Epidermal melanocyte (primary cell): ENCODE results near the gene PLA2G4E.

Experiments
- DNase-seq: peaks from one replicate; pipeline ENCODE4 v3.0.0; 2011; ENCODE audit warnings: low spot score; ENCODE audit not compliant: insufficient read length

PLA2G4E gene

DNA sequence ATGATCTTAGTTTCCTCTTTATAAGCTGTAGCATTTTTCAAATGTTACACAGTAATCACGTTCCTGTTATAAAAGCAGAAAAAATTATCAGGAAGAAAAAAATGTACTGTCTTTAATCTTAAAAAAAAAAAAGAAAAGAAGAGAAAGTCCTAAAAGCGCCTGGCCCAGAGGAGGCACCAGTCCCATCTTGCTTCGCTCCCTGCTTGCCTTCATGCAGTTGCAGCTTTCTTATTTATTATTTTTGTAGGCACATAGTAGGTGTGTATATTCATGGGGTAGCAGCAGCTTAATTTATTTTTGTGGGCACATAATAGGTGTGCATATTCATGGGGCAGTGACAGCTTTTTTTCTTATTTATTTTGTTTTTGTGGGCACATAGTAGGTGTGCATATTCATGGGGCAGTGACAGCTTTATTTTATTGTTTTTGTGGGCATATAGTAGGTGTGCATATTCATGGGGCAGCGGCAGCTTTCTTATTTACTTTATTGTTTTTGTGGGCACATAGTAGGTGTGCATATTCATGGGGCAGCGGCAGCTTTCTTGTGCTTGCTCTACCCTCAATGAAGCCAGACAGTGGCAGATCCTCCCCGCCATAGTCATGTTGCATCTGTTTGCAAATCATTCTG, 43.0 kb downstream of the PLA2G4E start:
- DNase-seq = no peak

DNA sequence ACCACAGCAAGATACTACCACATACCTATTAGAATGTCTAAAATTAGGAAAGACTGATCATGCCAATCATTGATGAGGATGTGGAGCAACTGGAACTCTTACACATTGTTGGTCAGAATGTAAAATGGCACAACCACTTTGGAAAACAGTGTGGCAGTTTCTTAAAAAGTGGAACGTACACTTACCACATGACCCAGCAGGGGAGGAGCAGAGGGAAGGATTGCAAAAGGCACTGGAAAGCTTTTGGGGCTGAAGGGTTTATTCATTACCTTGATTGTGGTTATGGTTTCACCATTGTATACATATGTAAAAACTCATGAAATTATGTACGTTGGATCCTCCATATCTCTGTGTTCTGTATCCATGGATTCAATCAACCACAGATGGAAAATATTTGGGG, 45.2 kb downstream of the PLA2G4E start:
- no peak for DNase-seq

DNA sequence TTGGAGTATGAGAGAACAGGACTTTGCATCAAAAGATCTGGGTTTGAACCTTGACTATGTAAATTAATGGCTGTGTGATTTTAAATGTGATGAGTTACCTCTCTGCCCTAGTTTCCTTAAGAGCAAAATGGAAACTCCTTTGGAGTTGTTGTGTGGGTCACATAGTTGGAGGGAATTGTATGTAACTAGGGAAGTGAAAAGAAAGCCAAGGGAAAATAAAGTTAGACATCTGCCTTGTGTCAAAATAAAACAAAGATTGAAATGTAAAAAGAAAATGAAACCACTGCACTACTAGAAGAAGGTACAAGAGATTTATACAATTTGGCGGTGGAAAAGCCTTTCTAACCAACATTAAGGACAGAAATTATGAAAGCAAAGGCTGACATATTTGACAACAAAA, 46.8 kb downstream of the PLA2G4E start:
- no peak for DNase-seq

DNA sequence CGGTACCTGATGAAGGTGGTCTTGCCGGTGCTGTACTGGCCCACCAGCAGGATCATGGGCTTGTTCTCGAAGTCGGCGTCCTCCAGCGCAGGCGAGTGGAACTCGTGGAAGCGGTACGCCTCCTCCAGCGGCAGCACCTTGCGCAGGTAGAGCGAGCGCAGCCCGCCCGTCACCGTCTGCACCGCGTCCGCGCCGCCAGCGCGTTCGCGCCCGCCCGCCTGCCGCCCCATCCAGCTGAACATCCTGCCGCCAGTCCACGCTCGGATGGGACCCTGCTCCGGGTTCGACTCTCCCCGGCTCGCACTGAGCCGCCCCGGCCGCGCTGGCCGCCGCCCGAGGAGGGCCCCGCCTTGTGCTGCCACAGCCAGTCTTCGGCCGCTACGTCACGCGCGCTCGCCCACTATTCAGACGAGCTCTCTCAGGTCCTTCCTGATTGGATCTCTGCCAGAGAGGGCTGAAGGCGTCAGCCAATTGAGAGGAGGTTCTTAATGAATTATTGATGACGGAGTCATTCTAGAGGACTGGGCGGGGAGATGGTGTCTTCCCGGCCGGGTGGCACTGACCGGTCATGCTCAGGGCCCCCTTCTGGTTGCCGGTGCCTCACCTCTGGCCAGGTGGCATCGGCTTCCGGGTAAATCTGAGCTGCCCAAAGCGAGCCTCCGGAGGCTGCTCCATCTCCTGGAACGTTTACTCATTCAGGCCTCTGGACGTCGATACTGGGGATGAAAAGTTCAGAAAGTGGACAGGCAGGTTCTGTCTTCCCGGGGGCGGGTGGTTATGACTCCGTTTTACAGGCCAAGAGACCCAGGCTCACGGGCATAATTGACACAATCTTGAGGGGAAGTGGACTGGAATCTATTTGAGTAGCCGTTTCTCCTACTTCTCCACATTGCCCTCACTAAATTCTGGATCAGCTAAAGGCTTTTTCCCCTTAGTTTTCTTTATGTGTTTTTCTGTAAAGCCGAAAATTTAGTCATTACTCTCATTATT, 48.3 kb downstream of the PLA2G4E start, which contains the start of gene EHD4:
TSS of gene EHD4 (minus strand) at position 305 of the 990 bp plus-strand sequence. CDS start at position 242, 63 bp downstream.
- DNase-seq = peak; percentile 97

DNA sequence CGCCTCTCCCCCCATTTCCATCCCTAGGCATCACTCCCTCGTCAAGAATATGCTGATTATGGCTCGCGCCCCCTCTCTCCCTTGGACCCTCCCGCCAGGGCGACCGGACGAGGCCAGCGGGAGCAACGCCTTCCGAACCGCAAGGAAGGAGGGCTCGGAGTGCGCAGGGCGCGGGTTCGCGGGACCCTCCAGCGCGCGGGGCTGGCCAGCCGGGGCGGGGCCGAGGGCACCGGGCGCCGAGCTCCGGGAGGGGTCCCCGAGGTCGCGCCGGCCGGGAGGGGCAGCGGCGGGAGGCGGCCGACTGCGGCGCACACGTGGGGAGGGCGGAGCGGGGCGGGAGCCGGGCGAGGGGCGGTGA, 49.0 kb downstream of the PLA2G4E start:
- DNase-seq = no peak

DNA sequence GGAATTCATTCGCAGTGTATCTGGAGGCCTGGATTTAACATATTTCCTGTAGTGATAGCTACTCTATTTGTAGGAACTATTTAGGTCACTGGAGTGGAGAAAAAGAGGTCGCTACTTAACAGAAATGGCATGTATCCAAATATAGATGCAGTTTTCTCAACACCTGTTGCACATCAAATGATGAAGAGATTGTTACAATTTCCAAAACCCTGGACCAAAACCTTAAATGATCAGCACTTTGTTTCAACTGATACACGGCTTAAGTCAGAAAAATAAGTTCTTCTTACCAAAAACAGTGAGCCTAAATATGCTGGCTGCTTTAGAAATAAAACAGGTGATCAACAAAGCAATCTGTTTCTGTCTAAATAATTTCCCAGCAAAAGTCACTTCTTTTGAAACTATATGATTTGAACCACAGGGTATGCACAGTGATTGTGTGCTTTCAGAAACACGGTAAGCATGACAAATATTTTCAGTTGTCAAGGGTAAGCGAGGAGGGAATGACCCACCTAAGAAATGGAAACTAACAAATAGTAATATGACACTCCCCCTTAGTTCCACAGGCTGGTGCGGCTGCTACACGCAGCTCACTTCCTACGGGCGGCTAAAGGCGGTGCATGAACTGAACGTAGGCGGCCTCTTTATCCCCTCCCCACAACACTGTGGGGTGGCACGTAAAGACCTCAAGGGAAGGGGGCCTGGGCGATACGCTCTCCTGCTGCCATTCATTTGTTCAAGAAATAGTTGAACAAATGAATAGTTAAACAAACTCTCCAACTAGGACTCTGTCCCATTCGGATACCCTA, 49.5 kb downstream of the PLA2G4E start:
- DNase-seq = peak; percentile 53

DNA sequence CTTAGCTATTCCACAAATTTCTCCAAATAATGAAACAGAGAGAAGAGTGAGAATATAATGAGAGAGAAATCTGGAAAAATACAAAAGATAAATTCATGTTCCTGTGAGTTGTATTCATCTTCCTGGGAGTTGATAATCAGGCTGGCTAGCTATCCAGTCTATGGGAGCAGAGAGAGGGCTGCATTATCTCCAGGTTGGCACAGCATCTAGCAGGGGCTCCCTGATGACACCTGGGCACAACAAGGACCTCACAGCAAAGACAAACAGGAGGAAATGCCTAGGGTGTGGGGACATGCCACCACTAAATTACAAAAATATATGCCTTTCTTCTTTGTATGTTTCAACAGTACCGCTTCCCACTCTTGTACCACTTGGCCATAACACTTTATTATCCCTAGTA, 50.4 kb downstream of the PLA2G4E start:
- DNase-seq = no peak

DNA sequence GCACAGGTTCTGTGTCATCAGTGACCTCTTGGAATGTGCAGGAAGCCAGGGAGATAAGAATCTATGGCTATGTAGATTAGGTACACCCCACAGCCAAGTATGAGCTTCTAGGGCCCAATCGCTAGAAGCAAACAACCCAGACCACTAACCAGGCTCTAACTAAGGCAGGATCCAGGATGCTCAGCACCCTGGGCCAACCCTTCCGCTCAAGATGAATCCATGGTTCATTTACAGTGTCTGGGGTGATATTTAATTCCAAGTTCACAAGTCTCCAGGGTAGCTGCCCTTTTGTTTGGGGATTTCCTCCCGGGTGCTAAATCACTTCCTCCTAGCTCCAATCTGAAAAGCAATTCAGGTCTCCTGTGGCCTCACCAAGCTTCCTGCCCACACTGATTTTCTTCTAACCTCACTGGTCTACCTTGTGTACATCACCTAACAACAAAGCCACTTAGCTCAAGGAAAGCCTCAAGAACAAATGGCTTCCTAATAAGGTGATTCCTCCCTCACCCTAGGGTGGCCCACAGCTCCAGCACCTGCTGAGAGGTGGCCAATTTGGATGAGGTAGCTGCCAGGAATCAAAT, 50.9 kb downstream of the PLA2G4E start:
- no peak for DNase-seq

DNA sequence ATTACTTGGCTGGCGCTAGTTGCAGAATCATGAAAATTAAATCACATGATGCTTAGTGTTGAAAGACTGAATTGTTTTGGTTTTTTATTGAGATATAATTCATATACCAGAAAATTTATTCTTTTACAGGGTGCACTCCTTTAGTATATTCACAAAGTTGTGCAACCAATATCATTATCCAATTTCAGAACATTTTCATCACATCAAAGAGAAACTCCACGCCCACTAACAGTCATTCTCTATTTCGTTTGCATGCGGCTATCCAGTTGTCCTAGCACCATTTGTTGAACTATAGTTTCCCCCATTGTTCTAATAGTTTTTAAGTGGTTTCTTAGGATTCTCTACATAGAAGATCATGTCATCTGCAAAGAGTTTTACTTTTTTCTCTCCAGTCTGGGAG, 52.1 kb downstream of the PLA2G4E start:
- no peak for DNase-seq

DNA sequence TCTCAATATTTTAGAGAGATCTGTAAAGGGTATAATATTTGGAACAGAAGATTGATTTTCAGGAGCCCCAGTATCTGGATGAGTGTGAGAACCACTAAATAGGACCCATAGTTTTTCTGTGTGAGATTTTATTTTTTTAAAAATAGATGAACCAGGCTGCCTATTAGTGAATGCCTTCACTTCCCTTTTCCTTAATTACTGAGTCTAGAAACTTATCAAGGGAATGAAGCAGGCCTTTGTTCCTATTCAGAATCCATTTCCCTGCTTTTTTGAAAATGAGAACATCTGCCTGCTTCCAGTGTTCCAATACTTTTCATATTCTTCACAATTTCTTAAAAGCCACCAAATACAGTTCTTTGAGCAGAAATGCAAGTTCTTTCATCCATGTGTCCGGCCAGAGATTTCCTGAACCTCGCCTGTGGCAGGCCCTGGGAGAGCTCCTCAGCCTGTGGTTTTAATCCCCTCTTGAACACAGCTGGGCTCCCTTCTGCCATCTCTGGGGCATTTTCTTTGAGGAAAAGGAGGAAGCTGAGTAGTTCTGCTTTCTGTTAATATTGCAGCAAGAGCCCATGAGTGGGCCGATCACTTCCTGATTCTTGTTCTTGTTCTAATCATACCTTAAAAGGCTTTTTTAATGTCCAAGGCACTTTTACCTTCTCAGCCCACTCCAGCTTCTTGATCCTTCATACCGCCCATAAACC, 53.2 kb downstream of the PLA2G4E start:
- peak; percentile 51 for DNase-seq

DNA sequence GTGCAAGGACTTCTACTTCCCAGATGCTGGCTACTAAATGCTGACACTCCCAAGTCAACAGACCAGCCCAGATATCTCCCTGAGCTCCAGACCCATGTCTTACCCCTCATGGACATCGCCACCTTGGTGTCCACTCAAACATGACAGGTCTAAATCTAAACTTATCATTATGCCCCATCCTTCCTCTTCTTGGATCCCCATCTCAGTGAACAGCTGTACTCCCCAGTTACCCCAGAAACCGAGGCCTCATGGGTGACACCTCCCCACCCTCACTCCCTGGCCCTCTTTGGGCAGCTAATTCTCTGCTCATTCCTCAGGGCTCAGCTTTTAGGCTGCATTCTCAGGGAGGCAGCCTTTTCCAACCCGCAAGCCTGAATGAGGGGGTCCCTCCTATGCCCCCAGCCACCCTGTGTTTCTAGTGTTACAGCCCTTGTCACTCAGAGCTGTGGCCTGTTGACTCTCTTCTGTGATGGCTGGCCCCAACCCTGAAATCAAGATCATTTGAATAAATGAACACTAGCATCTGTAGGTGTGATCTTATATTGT, 53.8 kb downstream of the PLA2G4E start:
- DNase-seq = no peak

DNA sequence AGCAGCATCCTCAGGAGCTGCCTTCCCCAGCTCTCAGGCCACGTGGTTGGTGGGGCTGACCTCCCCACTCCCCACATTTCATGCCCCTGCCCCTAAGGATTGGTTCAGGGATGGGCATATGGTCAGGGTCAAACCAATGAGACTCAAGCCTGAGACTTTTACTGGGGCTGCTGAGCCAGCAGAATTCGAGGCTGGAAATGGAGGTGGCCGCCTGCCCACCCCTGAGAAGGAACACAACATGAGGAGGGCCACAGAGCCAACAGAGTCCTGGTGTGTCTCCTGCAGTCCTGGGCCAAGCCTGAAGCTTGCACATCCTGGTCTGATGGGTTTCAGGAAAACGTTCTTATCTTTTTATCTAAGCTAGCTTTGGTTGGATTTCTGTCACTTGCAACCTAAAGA, 54.4 kb downstream of the PLA2G4E start:
- no peak for DNase-seq

DNA sequence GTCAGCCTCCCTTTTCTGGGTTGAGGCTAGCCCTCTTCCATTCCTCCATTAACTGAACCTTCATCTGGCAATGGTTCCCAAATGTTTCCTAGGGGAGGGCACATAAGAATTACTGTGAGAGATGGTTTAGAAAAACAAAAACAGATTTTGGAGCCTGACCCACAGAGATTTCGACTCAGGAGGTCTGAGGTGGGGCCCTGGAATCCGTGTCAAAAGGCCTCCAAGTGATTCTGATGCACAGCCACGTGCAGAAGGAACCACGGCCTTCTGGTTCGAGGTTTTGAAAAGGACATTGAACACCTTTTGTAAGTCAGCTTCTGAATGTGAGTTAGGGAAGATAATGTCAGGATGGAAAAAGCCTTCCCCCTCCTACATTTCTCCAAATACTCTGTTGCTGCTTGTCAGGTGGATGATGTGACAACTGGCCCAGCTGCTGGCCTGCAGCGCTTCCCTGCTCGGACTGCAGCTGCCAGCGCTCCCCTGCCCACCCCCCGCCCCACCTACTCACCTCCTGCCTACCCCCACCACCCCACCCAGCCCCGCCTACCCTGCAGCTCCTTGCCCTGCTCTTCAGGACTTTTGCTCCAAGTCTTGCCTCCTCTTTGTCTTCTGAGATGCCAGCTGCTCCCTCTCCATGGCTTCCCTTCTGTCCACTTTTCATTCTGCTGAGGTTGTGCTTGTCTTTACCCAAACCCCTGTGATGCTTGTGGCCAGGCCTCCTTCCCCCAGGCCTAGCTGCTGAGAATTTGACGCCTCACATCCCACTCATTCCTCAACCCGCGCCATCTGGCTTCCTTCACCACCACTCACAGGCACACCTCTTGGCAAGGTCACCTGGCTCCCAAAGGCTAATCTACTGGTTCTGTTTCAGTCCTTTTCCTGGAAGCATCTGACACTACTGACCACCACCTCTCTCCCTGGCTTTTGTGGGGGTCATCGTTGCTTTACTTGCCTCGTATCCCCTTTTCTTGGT, 55.1 kb downstream of the PLA2G4E start:
- DNase-seq = no peak

DNA sequence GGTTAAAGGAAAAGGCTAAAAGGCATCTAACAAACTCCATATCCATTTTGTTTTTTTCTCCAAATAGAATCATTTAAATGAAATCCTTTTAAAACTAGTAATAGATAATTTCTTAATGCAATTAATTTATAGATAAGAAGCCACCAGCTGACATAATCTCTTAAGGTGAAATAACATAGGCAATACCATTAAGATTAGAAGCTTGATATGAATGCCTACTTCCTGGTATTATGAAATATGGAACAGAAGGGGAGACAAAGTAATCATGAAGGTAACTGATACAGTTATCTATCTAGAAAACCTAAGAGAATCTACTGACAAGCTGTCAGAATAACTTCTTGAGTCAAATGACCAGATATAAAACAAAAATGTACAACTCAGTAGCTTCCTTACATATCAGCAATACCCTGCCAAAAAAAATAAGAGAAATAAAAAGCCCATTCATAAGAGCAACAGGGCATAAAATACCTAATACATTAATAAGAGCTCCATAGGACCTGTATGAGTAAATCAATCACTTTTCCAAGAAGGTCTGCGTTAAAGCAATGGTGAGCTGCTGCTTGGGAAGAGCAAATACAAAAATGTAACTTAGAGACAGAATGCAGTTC, 59.1 kb downstream of the PLA2G4E start:
- no peak for DNase-seq

DNA sequence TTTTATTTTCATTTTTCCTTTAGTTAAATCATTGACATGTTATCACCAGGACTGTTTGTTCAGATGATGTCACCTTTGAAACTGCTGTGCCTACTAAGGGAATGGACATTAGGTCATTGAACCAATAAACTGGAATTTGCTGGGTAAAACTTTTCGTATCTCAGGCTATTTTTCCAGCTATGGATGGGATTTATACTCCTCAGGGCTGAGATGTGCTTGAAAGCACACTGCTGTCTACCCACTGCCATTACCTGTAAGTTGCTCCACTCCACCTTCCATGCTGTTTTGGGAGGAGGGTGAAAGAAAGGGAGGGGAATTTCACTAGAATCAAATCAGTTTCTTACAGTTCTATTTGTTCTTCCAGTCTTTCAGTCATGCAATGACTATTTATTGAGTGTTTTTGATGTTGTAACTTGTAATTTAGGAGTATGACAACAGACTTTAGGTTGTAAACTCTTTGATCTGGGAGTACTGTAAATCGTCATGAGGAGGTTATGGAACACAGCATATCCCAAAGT, 59.8 kb downstream of the PLA2G4E start:
- DNase-seq = no peak

DNA sequence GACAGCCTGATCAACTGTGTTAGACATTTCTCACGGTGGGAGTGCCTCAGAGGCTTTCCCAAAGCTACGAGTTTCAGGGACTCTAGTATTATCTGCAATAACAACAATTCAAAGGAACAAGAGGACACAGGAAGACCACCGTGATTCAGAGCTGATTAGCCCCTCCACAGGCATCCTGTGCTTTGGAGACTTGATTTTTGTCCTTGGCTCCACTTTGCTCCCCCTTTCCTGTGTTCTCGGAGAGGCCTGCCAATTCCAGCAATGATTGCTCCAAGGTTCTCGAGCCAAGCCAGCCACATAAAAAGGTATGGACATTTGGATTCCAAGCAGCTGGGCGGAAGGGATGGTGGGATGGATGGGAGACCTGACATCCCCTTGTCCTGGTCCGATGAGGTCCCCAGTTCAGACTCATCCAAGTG, 62.8 kb downstream of the PLA2G4E start:
- DNase-seq = no peak

DNA sequence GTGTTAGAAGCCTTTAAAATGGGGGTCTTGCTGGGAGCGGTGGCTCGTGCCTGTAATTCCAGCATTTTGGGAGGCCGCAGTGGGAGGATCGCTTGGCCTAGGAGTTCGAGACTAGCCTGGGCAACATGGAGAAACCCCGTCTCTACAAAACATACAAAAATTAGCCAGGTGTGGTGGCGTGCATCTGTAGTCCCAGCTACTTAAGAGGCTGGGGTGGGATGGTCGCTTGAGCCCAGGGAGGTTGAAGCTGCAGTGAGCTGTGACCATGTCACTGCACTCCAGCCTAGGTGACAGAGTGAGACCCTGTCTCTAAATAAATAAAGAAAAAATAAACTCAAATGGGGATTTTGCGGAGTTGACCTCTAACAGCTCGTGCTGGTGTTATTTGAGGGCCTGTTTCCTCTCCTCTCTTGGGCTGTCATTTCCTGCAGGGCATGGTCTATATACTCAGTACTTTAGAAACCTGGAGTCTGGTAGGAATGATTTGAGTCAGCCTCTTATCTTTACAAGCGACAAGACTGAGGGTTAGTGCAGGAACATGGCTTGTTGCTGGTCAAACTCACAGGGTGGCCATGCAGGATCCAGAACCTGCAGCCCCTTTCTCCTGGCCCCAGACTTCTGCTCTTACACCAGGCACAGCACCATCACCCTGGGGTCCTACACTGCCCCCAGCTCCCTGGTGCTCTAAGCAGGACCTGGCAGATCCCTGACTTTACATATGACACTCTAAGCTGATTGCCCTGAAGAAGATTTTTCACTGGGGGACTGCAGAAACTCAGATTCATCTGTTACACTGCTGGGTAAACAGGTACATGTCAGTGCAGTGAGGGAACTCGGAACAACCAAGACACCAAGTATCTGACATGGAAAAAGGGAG, 63.6 kb downstream of the PLA2G4E start:
- no peak for DNase-seq
